Stimulated activated naive CD4-positive, alpha-beta T cell treated with Interleukin-2 at 50 U/mL for 16 hours (primary cell): ENCODE data around the gene COL20A1.

Source experiments
- DNase-seq: peaks from one replicate; lab custom pipeline; 2025; lab: John Stamatoyannopoulos, UW

The COL20A1 gene

GRCh38 chr20:63278661-63279060 lies 14.3 kb upstream of the COL20A1 start:
- DNase-seq = no peak

GRCh38 chr20:63279931-63280330 lies 13.1 kb upstream of the COL20A1 start:
- DNase-seq = no peak

- DNase-seq = no peak
Observed at GRCh38 chr20:63280371-63280770, 12.6 kb upstream of the COL20A1 start.

GRCh38 chr20:63280929-63281545 lies 11.9 kb upstream of the COL20A1 start:
- DNase-seq = no peak

- no peak for DNase-seq
Observed at GRCh38 chr20:63281742-63282665, 11.0 kb upstream of the COL20A1 start.

- no peak for DNase-seq
Observed at GRCh38 chr20:63282946-63283345, 10.0 kb upstream of the COL20A1 start.

- DNase-seq = no peak
Observed at GRCh38 chr20:63283397-63284082, 9.4 kb upstream of the COL20A1 start.

- no peak for DNase-seq
Observed at GRCh38 chr20:63284083-63284440, 8.9 kb upstream of the COL20A1 start.

- no peak for DNase-seq
Observed at GRCh38 chr20:63284544-63284949, 8.4 kb upstream of the COL20A1 start.

GRCh38 chr20:63284981-63285524 lies 7.9 kb upstream of the COL20A1 start:
- no peak for DNase-seq

GRCh38 chr20:63285636-63286615 lies 7.1 kb upstream of the COL20A1 start:
- DNase-seq = no peak

GRCh38 chr20:63286781-63287696 lies 5.9 kb upstream of the COL20A1 start:
- DNase-seq = no peak

GRCh38 chr20:63287697-63288580 lies 5.0 kb upstream of the COL20A1 start:
- no peak for DNase-seq

GRCh38 chr20:63288581-63289251 lies 4.3 kb upstream of the COL20A1 start:
- no peak for DNase-seq

GRCh38 chr20:63289311-63290135 lies 3.5 kb upstream of the COL20A1 start:
- DNase-seq = no peak

- DNase-seq = no peak
Observed at GRCh38 chr20:63290136-63290676, 2.8 kb upstream of the COL20A1 start.

- DNase-seq = peak; percentile 36
Observed at GRCh38 chr20:63290677-63291472, 2.1 kb upstream of the COL20A1 start.
